Measurements from ENCODE around the gene KIF4B.

The KIF4B gene

GRCh38 chr5:155053501-155053900, 39.9 kb downstream of the KIF4B start:
- no peak overlapping the region for H3K9ac ChIP-seq (ENCODE audit: low read depth, low read length)
- no peaks in the 10 kb centered on the region for H3K36me3 ChIP-seq (ENCODE audit: insufficient read depth, low read length)
- no peaks in the 10 kb centered on the region for H3K9me3 ChIP-seq (ENCODE audit: control insufficient read depth, insufficient read depth, low read length)
- peaks cover 28% of the 10 kb centered on the region for H3K4me1 ChIP-seq (ENCODE audit: insufficient read depth, low read length)

DNA sequence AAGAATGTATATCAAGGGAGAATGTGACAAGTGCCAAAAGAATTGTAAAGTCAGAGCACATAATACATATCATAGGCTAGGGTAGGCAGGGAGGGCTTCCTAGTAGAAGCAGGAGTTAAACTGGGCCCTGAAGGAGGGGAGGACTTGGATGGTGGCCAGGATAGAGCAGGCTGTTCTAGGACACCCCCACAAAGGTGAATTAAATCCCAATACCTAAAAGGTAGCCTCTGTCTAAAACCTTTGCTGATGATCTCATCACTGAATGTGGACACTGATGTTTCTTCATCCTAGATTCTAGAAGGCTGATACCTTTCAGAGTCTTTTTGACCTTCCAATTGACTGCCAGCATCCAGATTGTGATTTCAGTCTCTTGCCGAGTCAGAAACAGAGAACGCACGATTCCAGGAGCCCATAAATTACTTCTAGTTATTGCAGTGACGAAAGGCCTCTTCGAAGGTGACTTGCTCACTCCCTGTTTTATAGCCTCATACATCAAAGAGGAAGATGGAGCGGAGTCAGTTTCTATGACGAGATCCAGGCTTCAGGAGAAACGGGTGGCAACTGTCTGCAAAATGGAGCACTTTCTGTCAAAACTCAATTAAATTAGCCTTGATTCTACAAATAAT, 43.2 kb downstream of the KIF4B start:
- H3K9ac ChIP-seq (ENCODE audit: low read depth, low read length), result no peak overlapping the region
- H3K36me3 ChIP-seq (ENCODE audit: insufficient read depth, low read length), result no peaks in the 10 kb centered on the region
- no peaks in the 10 kb centered on the region for H3K9me3 ChIP-seq (ENCODE audit: control insufficient read depth, insufficient read depth, low read length)
- H3K4me1 ChIP-seq (ENCODE audit: insufficient read depth, low read length), result peaks cover 20% of the 10 kb centered on the region

GRCh38 chr5:155057626-155058025, 44.1 kb downstream of the KIF4B start:
- peaks cover 20% of the 10 kb centered on the region for H3K4me1 ChIP-seq (ENCODE audit: insufficient read depth, low read length)

DNA sequence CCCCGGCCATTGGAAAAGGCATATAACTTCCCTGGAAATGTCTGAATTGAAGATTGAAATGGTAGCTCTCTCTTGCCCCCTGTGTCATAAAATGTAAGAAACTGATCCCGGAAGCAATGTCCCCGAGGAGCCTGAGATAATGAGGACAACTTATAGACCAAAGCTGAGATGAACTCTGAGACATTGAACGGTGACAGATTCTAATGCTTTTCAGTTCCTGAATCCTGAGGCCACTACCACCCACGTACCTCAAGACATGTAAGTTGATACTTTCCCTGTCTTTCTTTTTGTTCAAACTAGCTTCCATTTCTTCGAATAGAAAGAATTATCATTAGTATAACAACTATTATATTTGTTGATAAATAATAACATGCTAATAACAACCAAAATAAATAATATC, 51.0 kb downstream of the KIF4B start:
- Histone ChIP-seq H3K4me1 (ENCODE audit: insufficient read depth, low read length) (no peaks in the 10 kb centered on the region), H3K9me3 (ENCODE audit: control insufficient read depth, insufficient read depth, low read length) (no peaks in the 10 kb centered on the region), H3K36me3 (ENCODE audit: insufficient read depth, low read length) (no peaks in the 10 kb centered on the region), H3K9ac (ENCODE audit: low read depth, low read length) (no peak overlapping the region)

More at GRCh38 chr5:155057626-155058025, 44.1 kb downstream of the KIF4B start:
- Histone ChIP-seq H3K36me3 (ENCODE audit: insufficient read depth, low read length) (no peaks in the 10 kb centered on the region), H3K9me3 (ENCODE audit: control insufficient read depth, insufficient read depth, low read length) (no peaks in the 10 kb centered on the region), H3K9ac (ENCODE audit: low read depth, low read length) (no peak overlapping the region)

GRCh38 chr5:155066886-155067595, 53.5 kb downstream of the KIF4B start:
- H3K9ac ChIP-seq (ENCODE audit: low read depth, low read length), result no peak overlapping the region
- H3K4me1 ChIP-seq (ENCODE audit: insufficient read depth, low read length), result 0 out of 2 replicates have a peak, but pooled peaks cover 3% of the 10 kb centered on the region
- H3K9me3 ChIP-seq (ENCODE audit: control insufficient read depth, insufficient read depth, low read length), result no peaks in the 10 kb centered on the region
- H3K36me3 ChIP-seq (ENCODE audit: insufficient read depth, low read length), result no peaks in the 10 kb centered on the region

Measured in ES-I3 (cell line).